NCI-H1092 treated with DMSO at 0.1 percent for 48 hours (cell line): Measurements from ENCODE around the gene UIMC1.

Experiments used
- DNase-seq: peaks from one replicate; lab custom pipeline; 2025; lab: John Stamatoyannopoulos, UW

The UIMC1 gene

GRCh38 chr5:176902102-176902814 is 104.3 kb downstream of the UIMC1 start:
- DNase-seq, result no peak

GRCh38 chr5:176901260-176902101 is 105.1 kb downstream of the UIMC1 start:
- no peak for DNase-seq

GRCh38 chr5:176900780-176901204 is 105.8 kb downstream of the UIMC1 start:
- no peak for DNase-seq

GRCh38 chr5:176899946-176900779 is 106.4 kb downstream of the UIMC1 start:
- DNase-seq, result no peak

GRCh38 chr5:176899296-176899891 is 107.2 kb downstream of the UIMC1 start, which contains the start of gene HK3:
Gene HK3, minus strand, starts transcription at chr5:176899346. Its CDS starts 3,187 bp downstream, at chr5:176896159.
- DNase-seq, result no peak

- no peak for DNase-seq
Measured at GRCh38 chr5:176897263-176897662, 109.3 kb downstream of the UIMC1 start.

- no peak for DNase-seq
Measured at GRCh38 chr5:176895831-176896230, 110.7 kb downstream of the UIMC1 start.

- no peak for DNase-seq
Measured at GRCh38 chr5:176894298-176894697, 112.3 kb downstream of the UIMC1 start.

GRCh38 chr5:176892663-176893062 is 113.9 kb downstream of the UIMC1 start:
- no peak for DNase-seq

- no peak for DNase-seq
Measured at GRCh38 chr5:176891331-176891958, 115.1 kb downstream of the UIMC1 start.

GRCh38 chr5:176890455-176891330 is 115.9 kb downstream of the UIMC1 start:
- no peak for DNase-seq

GRCh38 chr5:176889321-176890280 is 117.0 kb downstream of the UIMC1 start:
- DNase-seq, result no peak

GRCh38 chr5:176888865-176889165 is 117.8 kb downstream of the UIMC1 start:
- DNase-seq, result no peak

GRCh38 chr5:176888016-176888864 is 118.3 kb downstream of the UIMC1 start:
- DNase-seq, result no peak

- DNase-seq, result no peak
Measured at GRCh38 chr5:176887252-176887849, 119.2 kb downstream of the UIMC1 start.

- no peak for DNase-seq
Measured at GRCh38 chr5:176886336-176887251, 120.0 kb downstream of the UIMC1 start.

GRCh38 chr5:176884571-176884890 is 122.0 kb downstream of the UIMC1 start:
- DNase-seq, result no peak
